ENCODE data around the gene NAA60. TPM values are rescaled to one million over a fixed set of nuclear protein-coding genes. Genes with fewer than 3 reads are reported as not detected.

Gene NAA60
- total and polyA plus RNA-seq, 2 experiments from 2014 or later = 32.4 to 36.5 TPM

GRCh38 chr16:3434373-3434772 lies 9.1 kb upstream of the NAA60 start:
- Histone ChIP-seq H4K20me1 (replicated peaks; ENCODE audit: insufficient read depth) (peaks cover 7% of the 10 kb centered on the region), H3K27me3 (ENCODE audit: insufficient read depth) (no peaks in the 10 kb centered on the region), H3F3A (replicated peaks; ENCODE audit: low read depth) (no peaks in the 10 kb centered on the region), H3K4me3 (no peak overlapping the region), H3K4me2 (no peak overlapping the region), H3K36me3 (ENCODE audit: insufficient read depth) (no peaks in the 10 kb centered on the region), H3K9me2 (ENCODE audit: insufficient read depth) (no peaks in the 10 kb centered on the region), H3K27ac (ENCODE audit: low read depth) (no peak overlapping the region), H2AFZ (no peak overlapping the region), H3K79me2 (replicated peaks; ENCODE audit: insufficient read depth) (no peaks in the 10 kb centered on the region), H3K4me1 (ENCODE audit: insufficient read depth) (no peaks in the 10 kb centered on the region)
- H3K4me3 Mint-ChIP-seq = no peak overlapping the region
- ATAC-seq = no peak
- peaks cover 1% of the 10 kb centered on the region for H3K9me3 Mint-ChIP-seq
- no peak for DNase-seq (ENCODE audit: low spot score)
- no peaks in the 10 kb centered on the region for H3K4me1 Mint-ChIP-seq
- H3K27ac Mint-ChIP-seq = no peak overlapping the region
- H3K27me3 Mint-ChIP-seq (ENCODE audit: insufficient read depth, low read depth, poor library complexity) = no peaks in the 10 kb centered on the region
- peaks cover 7% of the 10 kb centered on the region for H3K36me3 Mint-ChIP-seq (ENCODE audit: low read depth)
- no peak for TF ChIP-seq CREB1 (CRISPR knock-in tag; IDR thresholded peaks at IDR 0.05; ENCODE audit: low read depth)

- H3K36me3 ChIP-seq (ENCODE audit: insufficient read depth) = no peaks in the 10 kb centered on the region; the same call in 1 of the 2 replicates
- ATAC-seq (no peak), DNase-seq (ENCODE audit: low spot score) (no peak)
- no peak overlapping the region for H3K27ac ChIP-seq (ENCODE audit: low read depth)
- no peak overlapping the region for H2AFZ ChIP-seq
- H3K4me3 ChIP-seq = no peak overlapping the region
- peaks cover 2% of the 10 kb centered on the region; the same call in 1 of the 2 replicates for H4K20me1 ChIP-seq (replicated peaks; ENCODE audit: insufficient read depth)
- no peaks in the 10 kb centered on the region for H3F3A ChIP-seq (replicated peaks; ENCODE audit: low read depth)
- Mint-ChIP-seq H3K4me1 (no peaks in the 10 kb centered on the region), H3K36me3 (ENCODE audit: low read depth) (peaks cover 31% of the 10 kb centered on the region), H3K4me3 (no peak overlapping the region), H3K27me3 (ENCODE audit: insufficient read depth, low read depth, poor library complexity) (peaks cover 10% of the 10 kb centered on the region), H3K9me3 (peaks cover 19% of the 10 kb centered on the region), H3K27ac (no peak overlapping the region)
- no peaks in the 10 kb centered on the region for H3K27me3 ChIP-seq (ENCODE audit: insufficient read depth)
- no peaks in the 10 kb centered on the region; the same call in 1 of the 2 replicates for H3K4me1 ChIP-seq (ENCODE audit: insufficient read depth)
- H3K4me2 ChIP-seq = no peak overlapping the region
- H3K79me2 ChIP-seq (replicated peaks; ENCODE audit: insufficient read depth) = peaks cover 20% of the 10 kb centered on the region
- H3K9me2 ChIP-seq (ENCODE audit: insufficient read depth) = no peaks in the 10 kb centered on the region
- TF ChIP-seq CTCF (conservative IDR thresholded peaks at IDR 0.05; ENCODE audit: low read depth in 2 of 2) = no peak
- no peak for TF ChIP-seq STAT1 (IDR thresholded peaks at IDR 0.05; ENCODE audit: unreplicated experiment)
- TF ChIP-seq ZNF462 (CRISPR knock-in tag; IDR thresholded peaks at IDR 0.05) = no peak
- no peak for TF ChIP-seq EZH2phosphoT487 (IDR thresholded peaks at IDR 0.05; ENCODE audit: unreplicated experiment)
- no peak for TF ChIP-seq CREB1 (CRISPR knock-in tag; IDR thresholded peaks at IDR 0.05; ENCODE audit: low read depth)
- no peak for TF ChIP-seq REST (IDR thresholded peaks at IDR 0.05; ENCODE audit: unreplicated experiment)
- TF ChIP-seq POLR2AphosphoS5 (IDR thresholded peaks at IDR 0.05; ENCODE audit: low read depth) = no peak
- TF ChIP-seq ETS1 (IDR thresholded peaks at IDR 0.05) = no peak
- TF ChIP-seq EZH2 (IDR thresholded peaks at IDR 0.05; ENCODE audit: low read depth, unreplicated experiment) = no peak
Observed at GRCh38 chr16:3439637-3440036, 3.8 kb upstream of the NAA60 start.

Data from GM23338 (cell line).